MM.1S (cell line): ENCODE data around the gene RSU1.

Source experiments
- CTCF ChIP-seq: fragments of 300-600 bp; sonication (generic); IDR thresholded peaks from 2 replicates; pipeline ENCODE4 v1.5.1; 2016; ENCODE audit warnings: antibody characterized with exemption, low read length, mixed read lengths
- EZH2 ChIP-seq: fragments of 300-600 bp; sonication (generic); optimal IDR thresholded peaks from 2 replicates; pipeline ENCODE3; 2017; ENCODE audit warnings: low read depth, mild to moderate bottlenecking, antibody characterized with exemption, low read length, mixed read lengths
- EZH2phosphoT487 ChIP-seq: fragments of 300-600 bp; sonication (generic); IDR thresholded peaks from 2 replicates; pipeline ENCODE4 v1.6.1; 2018; ENCODE audit warnings: antibody characterized with exemption, low read length

GRCh38 chr10:16662923-16663322 is 154.3 kb downstream of the RSU1 start:
- TF ChIP-seq CTCF (no peak), EZH2 (no peak), EZH2phosphoT487 (no peak)
